Left ventricle myocardium inferior (tissue), 1 donor: ENCODE measurements around the gene TMEM106C. TPM values are rescaled to one million over a fixed set of nuclear protein-coding genes. Genes with fewer than 3 reads are reported as not detected.

Experiments
- DNase-seq: peaks from one replicate; pipeline ENCODE4 v3.0.0-alpha.2; 2020
- H3K27ac ChIP-seq: fragments of 200-600 bp; replicated peaks from 2 replicates; pipeline ENCODE4 v1.8.0; 2021
- H3K27me3 ChIP-seq: fragments of 200-600 bp; 2 replicates; pipeline ENCODE4 v1.8.0; 2021; ENCODE audit warnings: low read depth
- H3K36me3 ChIP-seq: fragments of 200-600 bp; 2 replicates; pipeline ENCODE4 v1.8.0; 2021
- H3K4me1 ChIP-seq: fragments of 200-600 bp; 2 replicates; pipeline ENCODE4 v1.8.0; 2021
- H3K4me3 ChIP-seq: fragments of 200-600 bp; 2 replicates; pipeline ENCODE4 v1.8.0; 2021; ENCODE audit warnings: mild to moderate bottlenecking, moderate library complexity
- H3K9me3 ChIP-seq: fragments of 200-600 bp; replicated peaks from 2 replicates; pipeline ENCODE4 v1.8.0; 2021
- CTCF ChIP-seq: fragments of 200-600 bp; IDR thresholded peaks from 2 replicates; pipeline ENCODE4 v1.8.0; 2021; ENCODE audit warnings: antibody characterized with exemption, mild to moderate bottlenecking, borderline replicate concordance
- intact Hi-C: fragments of 100-400 bp; cut with micrococcal nuclease; formaldehyde crosslinking; loops from one replicate; pipeline ENCODE4 v1.11.0; 2022
- total RNA-seq: library from RNA; stranded (reverse); fragmentation: NEBNext Ultra II Directional; extraction: Animal tissue kit (Norgen Biotek cat#: 25700); gene quantifications from one replicate; pipeline ENCODE4 v1.2.1, GENCODE V29; 2021
- donor health status: DM: no; HTN: yes; CAD: no; lungs with severe emphysema.

TMEM106C gene
- total RNA-seq, 1 donor from 2014 or later, result 48.1 TPM

- TF ChIP-seq CTCF, result no peak
Observed at GRCh38 chr12:47972895-47973294, 9.5 kb downstream of the TMEM106C start.

GRCh38 chr12:47973870-47974269, 10.5 kb downstream of the TMEM106C start:
- DNase-seq, result no peak
- H3K9me3 ChIP-seq, result no peaks in the 10 kb centered on the region
- H3K27ac ChIP-seq, result no peak overlapping the region
- H3K27me3 ChIP-seq, result no peaks in the 10 kb centered on the region
- no peak overlapping the region for H3K4me3 ChIP-seq
- intact Hi-C loops, result no loop called here
- no peak for TF ChIP-seq CTCF
- H3K36me3 ChIP-seq, result no peaks in the 10 kb centered on the region
- peaks cover 23% of the 10 kb centered on the region for H3K4me1 ChIP-seq

More at GRCh38 chr12:47972895-47973294, 9.5 kb downstream of the TMEM106C start:
- Histone ChIP-seq H3K27ac (no peak overlapping the region), H3K27me3 (no peaks in the 10 kb centered on the region), H3K36me3 (no peaks in the 10 kb centered on the region), H3K4me1 (peaks cover 28% of the 10 kb centered on the region), H3K4me3 (no peak overlapping the region), H3K9me3 (no peaks in the 10 kb centered on the region)
- DNase-seq, result no peak
- intact Hi-C loops, result no loop called here

- no peak for DNase-seq
- no peak for TF ChIP-seq CTCF
- no peak overlapping the region for H3K4me3 ChIP-seq
- intact Hi-C loops, result no loop called here
- no peaks in the 10 kb centered on the region for H3K9me3 ChIP-seq
- H3K4me1 ChIP-seq, result peaks cover 10% of the 10 kb centered on the region
- H3K27ac ChIP-seq, result no peak overlapping the region
- no peaks in the 10 kb centered on the region for H3K27me3 ChIP-seq
- no peaks in the 10 kb centered on the region for H3K36me3 ChIP-seq
Observed at GRCh38 chr12:47975036-47975620, 11.7 kb downstream of the TMEM106C start.

GRCh38 chr12:47975816-47976215, 12.4 kb downstream of the TMEM106C start:
- H3K36me3 ChIP-seq, result no peaks in the 10 kb centered on the region
- no peaks in the 10 kb centered on the region for H3K27me3 ChIP-seq
- no peak for TF ChIP-seq CTCF
- no peak for DNase-seq
- no peak overlapping the region for H3K27ac ChIP-seq
- no peaks in the 10 kb centered on the region for H3K9me3 ChIP-seq
- H3K4me1 ChIP-seq, result peaks cover 3% of the 10 kb centered on the region
- H3K4me3 ChIP-seq, result no peak overlapping the region
- intact Hi-C loops, result no loop called here

- no peak overlapping the region for H3K27ac ChIP-seq
- peaks cover 8% of the 10 kb centered on the region for H3K27me3 ChIP-seq
- no peak overlapping the region for H3K4me3 ChIP-seq
- intact Hi-C loops, result no loop called here
- H3K4me1 ChIP-seq, result no peaks in the 10 kb centered on the region
- no peak for TF ChIP-seq CTCF
- no peaks in the 10 kb centered on the region for H3K36me3 ChIP-seq
- no peaks in the 10 kb centered on the region for H3K9me3 ChIP-seq
- no peak for DNase-seq
Observed at GRCh38 chr12:47977046-47977771, 13.8 kb downstream of the TMEM106C start.
